GM19463 (cell line): ENCODE data around the gene ABHD1.

Experiments used
- ATAC-seq: cut with Tn5 transposase; IDR thresholded peaks from one replicate; pipeline ENCODE4 v1.9.1; 2021; ENCODE audit warnings: mild to moderate bottlenecking, moderate library complexity; ENCODE audit not compliant: unreplicated experiment

ABHD1 gene

GRCh38 chr2:27134781-27135477, 11.3 kb downstream of the ABHD1 start:
- ATAC-seq = no peak

GRCh38 chr2:27135478-27135955, 11.9 kb downstream of the ABHD1 start:
- ATAC-seq = no peak

GRCh38 chr2:27136751-27137150, 13.1 kb downstream of the ABHD1 start:
- ATAC-seq = no peak

- ATAC-seq = no peak
Observed at GRCh38 chr2:27137322-27137935, 13.8 kb downstream of the ABHD1 start.

- no peak for ATAC-seq
Observed at GRCh38 chr2:27138111-27138510, 14.5 kb downstream of the ABHD1 start.

- ATAC-seq = no peak
Observed at GRCh38 chr2:27139310-27139709, 15.7 kb downstream of the ABHD1 start, which contains the start of gene PRR30. Gene PRR30, minus strand, starts transcription at chr2:27139410. Its CDS starts 1,081 bp downstream, at chr2:27138329.

GRCh38 chr2:27143285-27143684, 19.7 kb downstream of the ABHD1 start:
- ATAC-seq = no peak

GRCh38 chr2:27145682-27146081, 22.1 kb downstream of the ABHD1 start:
- ATAC-seq = no peak

- ATAC-seq = no peak
Observed at GRCh38 chr2:27147935-27148334, 24.3 kb downstream of the ABHD1 start.

GRCh38 chr2:27148801-27149439, 25.3 kb downstream of the ABHD1 start, which contains the start of gene TCF23:
Gene TCF23, plus strand, starts transcription at chr2:27149004. Its CDS starts 130 bp downstream, at chr2:27149134.
- ATAC-seq = no peak

- no peak for ATAC-seq
Observed at GRCh38 chr2:27149570-27150405, 26.2 kb downstream of the ABHD1 start.

- ATAC-seq = no peak
Observed at GRCh38 chr2:27150639-27151230, 27.1 kb downstream of the ABHD1 start.

GRCh38 chr2:27152102-27152795, 28.6 kb downstream of the ABHD1 start:
- ATAC-seq = no peak

GRCh38 chr2:27152796-27153464, 29.3 kb downstream of the ABHD1 start:
- ATAC-seq = no peak

- no peak for ATAC-seq
Observed at GRCh38 chr2:27154488-27154887, 30.9 kb downstream of the ABHD1 start.

GRCh38 chr2:27155069-27155520, 31.5 kb downstream of the ABHD1 start:
- ATAC-seq = no peak

- ATAC-seq = no peak
Observed at GRCh38 chr2:27158468-27158867, 34.9 kb downstream of the ABHD1 start.

- no peak for ATAC-seq
Observed at GRCh38 chr2:27159271-27159670, 35.7 kb downstream of the ABHD1 start.

GRCh38 chr2:27160191-27160590, 36.6 kb downstream of the ABHD1 start:
- ATAC-seq = no peak
